C4-2B (cell line): ENCODE measurements around the gene PRKCB.

Experiments
- CTCF ChIP-seq: fragments of 450-650 bp; conservative IDR thresholded peaks from 2 replicates; pipeline ENCODE4 v1.5.1; 2017; ENCODE audit warnings: mild to moderate bottlenecking
- ZFX ChIP-seq: fragments of 450-650 bp; IDR thresholded peaks from 2 replicates; pipeline ENCODE4 v1.6.1; 2017

DNA sequence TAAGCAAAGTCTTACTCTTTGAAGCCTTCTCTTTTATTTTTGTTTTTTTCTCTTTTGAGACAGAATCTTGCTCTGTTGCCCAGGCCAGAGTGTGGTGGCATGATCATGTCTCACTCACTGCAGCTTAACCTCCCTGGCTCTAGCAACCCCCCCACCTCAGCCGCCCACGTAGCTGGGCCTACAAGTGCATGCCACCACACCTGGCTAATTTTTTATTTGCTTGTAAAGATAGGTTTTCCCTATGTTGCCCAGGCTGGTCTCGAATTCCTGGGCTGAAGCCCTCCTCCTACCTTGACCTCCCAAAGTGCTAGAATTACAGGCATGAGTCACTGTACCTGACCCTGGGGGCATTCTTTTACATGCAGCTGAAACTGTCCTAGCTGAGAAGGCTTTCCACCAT is 154.7 kb downstream of the PRKCB start:
- no peak for TF ChIP-seq CTCF
- TF ChIP-seq ZFX: no peak
